GM12891 (cell line): ENCODE results near the gene TAB2.

Experiments
- DNase-seq: peaks from one replicate; pipeline ENCODE4 v3.0.0; 2011; ENCODE audit warnings: low spot score; ENCODE audit not compliant: insufficient read length
- FAIRE-seq: peaks from 2 replicates; lab custom pipeline; 2011; peaks lifted over from hg19 to GRCh38; lab: Jason Lieb, UNC
- PAX5 ChIP-seq: IDR thresholded peaks from 2 replicates; pipeline ENCODE4 v1.6.1; 2011; ENCODE audit warnings: low read length, moderate library complexity, mild to moderate bottlenecking; ENCODE audit not compliant: insufficient read depth, severe bottlenecking
- POLR2A ChIP-seq: IDR thresholded peaks from 2 replicates; pipeline ENCODE4 v1.6.1; 2011; ENCODE audit warnings: low read depth, low read length, control low read depth
- POLR2AphosphoS5 ChIP-seq: IDR thresholded peaks from 2 replicates; pipeline ENCODE4 v1.6.1; 2011; ENCODE audit warnings: low read depth, low read length, control low read depth
- POU2F2 ChIP-seq: IDR thresholded peaks from 2 replicates; pipeline ENCODE4 v1.6.1; 2011; ENCODE audit warnings: low read depth, mild to moderate bottlenecking, control low read depth, low read length, moderate library complexity
- SPI1 ChIP-seq: IDR thresholded peaks from 2 replicates; pipeline ENCODE4 v1.6.1; 2011; ENCODE audit warnings: low read depth, low read length, control low read depth
- TAF1 ChIP-seq: IDR thresholded peaks from 2 replicates; pipeline ENCODE4 v1.6.1; 2011; ENCODE audit warnings: low read depth, low read length, control low read depth

Gene TAB2

GRCh38 chr6:149360536-149360935, 43.0 kb downstream of the TAB2 start:
- TF ChIP-seq PAX5 (no peak), SPI1 (no peak), TAF1 (no peak), POLR2AphosphoS5 (no peak), POLR2A (no peak), POU2F2 (no peak)
- DNase-seq (no peak), FAIRE-seq (no peak)

DNA sequence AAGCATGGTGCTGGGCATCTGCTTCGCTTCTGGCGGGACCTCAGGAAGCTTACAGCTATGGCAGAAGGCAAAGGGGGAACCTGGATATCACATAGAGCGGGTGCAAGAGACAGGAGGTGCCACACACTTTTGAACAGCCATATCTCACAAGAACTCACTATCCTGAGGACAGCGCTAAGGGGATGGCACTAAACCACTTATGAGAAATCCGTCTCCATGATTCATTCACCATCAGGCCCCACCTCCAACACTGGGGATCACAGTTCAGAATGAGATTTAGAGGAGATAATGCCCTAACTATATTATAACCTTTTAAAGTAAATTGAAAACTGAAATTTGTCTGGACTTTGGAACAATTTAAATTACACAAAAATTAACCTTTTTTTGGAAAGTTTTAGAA, 44.8 kb downstream of the TAB2 start:
- peak; percentile 33 for FAIRE-seq
- TF ChIP-seq PAX5 (no peak), POU2F2 (no peak), POLR2A (no peak), POLR2AphosphoS5 (no peak), SPI1 (no peak), TAF1 (no peak)
- no peak for DNase-seq

DNA sequence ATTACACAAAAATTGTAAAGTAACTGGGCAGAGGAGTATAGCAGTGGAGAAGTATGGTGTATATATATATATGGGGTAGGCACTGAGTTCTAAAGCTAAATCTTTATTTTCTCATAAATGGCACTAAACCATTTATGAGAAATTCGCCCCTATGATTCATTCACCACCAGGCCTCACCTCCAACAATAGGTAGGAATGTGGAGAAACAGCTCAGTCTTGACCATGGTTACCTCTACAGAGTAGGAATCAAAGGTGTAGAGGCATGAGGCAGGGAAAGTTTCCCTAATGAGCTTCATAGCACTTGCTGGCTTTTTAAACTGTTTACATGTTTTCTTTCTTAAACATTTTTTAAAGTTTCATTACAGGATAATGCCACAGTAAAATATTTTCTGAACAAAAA, 45.6 kb downstream of the TAB2 start:
- FAIRE-seq = no peak
- no peak for TF ChIP-seq POU2F2
- TF ChIP-seq TAF1 = no peak
- no peak for TF ChIP-seq POLR2A
- no peak for TF ChIP-seq SPI1
- TF ChIP-seq PAX5 = no peak
- no peak for TF ChIP-seq POLR2AphosphoS5
- DNase-seq = no peak

GRCh38 chr6:149364557-149364956, 47.0 kb downstream of the TAB2 start:
- FAIRE-seq (peak; percentile 71), DNase-seq (no peak)
- TF ChIP-seq PAX5 = no peak
- TF ChIP-seq SPI1 = no peak
- TF ChIP-seq POU2F2 = no peak
- no peak for TF ChIP-seq POLR2AphosphoS5
- TF ChIP-seq POLR2A = no peak
- TF ChIP-seq TAF1 = no peak

DNA sequence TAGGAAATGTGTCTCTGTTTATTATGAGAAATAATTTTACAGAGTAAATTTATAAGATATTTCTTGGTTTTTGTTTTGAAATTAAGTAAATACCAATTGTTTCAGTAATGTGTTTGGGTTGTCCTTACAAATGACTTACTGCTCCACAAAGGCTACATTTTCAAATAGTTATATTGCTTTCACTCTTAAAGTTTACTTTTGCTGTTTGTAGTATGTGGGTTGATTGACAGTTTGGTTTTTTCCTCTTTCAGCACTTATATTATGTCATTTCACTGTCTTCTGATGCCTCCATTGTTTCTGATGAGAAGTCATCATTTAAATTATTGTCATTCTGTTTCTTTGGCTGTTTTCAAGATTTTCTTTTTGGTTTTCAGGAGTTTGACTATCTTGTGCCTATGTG, 47.7 kb downstream of the TAB2 start:
- no peak for DNase-seq
- no peak for FAIRE-seq
- TF ChIP-seq PAX5 (no peak), POLR2A (no peak), POU2F2 (no peak), TAF1 (no peak), POLR2AphosphoS5 (no peak), SPI1 (no peak)

DNA sequence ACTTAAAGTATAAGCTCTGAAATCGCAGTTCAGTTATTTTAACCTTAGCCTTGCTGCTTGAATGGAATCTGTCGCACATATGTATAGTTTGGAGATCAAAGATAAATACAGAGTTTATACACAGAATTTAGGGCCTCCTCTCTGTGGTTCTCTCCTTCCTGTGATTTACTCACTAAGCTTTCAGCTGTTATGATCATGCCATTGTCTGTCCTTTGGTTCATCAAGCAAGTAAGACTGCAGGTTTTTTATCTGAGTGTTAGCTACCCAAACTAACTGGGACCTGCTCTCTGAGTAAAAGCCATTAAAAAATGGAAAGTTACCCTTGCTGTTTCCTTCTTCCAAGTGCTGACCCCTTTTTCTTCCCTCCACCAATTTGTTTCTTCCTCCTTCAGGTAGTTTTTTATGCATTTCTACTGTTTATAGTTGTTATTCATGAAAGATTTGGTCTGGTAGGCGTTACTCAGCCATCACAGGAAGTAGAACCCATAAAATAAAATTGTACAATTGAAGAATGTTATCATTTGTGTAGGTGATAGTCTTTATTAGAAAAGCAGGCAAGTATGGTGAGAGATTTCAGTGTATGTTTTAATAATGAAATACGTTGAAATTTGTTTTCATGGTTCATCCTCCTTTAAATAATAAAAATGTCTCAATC, 48.9 kb downstream of the TAB2 start:
- peak; percentile 83 for FAIRE-seq
- no peak for DNase-seq
- no peak for TF ChIP-seq PAX5
- no peak for TF ChIP-seq TAF1
- TF ChIP-seq POLR2A = no peak
- no peak for TF ChIP-seq POLR2AphosphoS5
- no peak for TF ChIP-seq POU2F2

GRCh38 chr6:149368065-149368464, 50.6 kb downstream of the TAB2 start:
- FAIRE-seq (peak; percentile 69), DNase-seq (peak; percentile 1)
- TF ChIP-seq POU2F2 (no peak), PAX5 (no peak), POLR2AphosphoS5 (no peak), TAF1 (no peak)

- FAIRE-seq (no peak), DNase-seq (no peak)
- TF ChIP-seq POU2F2 (no peak), POLR2A (no peak), PAX5 (no peak), POLR2AphosphoS5 (no peak), TAF1 (no peak), SPI1 (no peak)
Measured at GRCh38 chr6:149371154-149371553, 53.6 kb downstream of the TAB2 start.

GRCh38 chr6:149372062-149372461, 54.5 kb downstream of the TAB2 start:
- TF ChIP-seq POLR2A (no peak), TAF1 (no peak), POU2F2 (no peak), SPI1 (no peak), PAX5 (no peak), POLR2AphosphoS5 (no peak)
- DNase-seq (no peak), FAIRE-seq (no peak)

- DNase-seq = no peak
- TF ChIP-seq SPI1 = peak; percentile 79
- TF ChIP-seq PAX5 = no peak
- FAIRE-seq = peak; percentile 55
Measured at GRCh38 chr6:149373511-149373910, 56.0 kb downstream of the TAB2 start.

DNA sequence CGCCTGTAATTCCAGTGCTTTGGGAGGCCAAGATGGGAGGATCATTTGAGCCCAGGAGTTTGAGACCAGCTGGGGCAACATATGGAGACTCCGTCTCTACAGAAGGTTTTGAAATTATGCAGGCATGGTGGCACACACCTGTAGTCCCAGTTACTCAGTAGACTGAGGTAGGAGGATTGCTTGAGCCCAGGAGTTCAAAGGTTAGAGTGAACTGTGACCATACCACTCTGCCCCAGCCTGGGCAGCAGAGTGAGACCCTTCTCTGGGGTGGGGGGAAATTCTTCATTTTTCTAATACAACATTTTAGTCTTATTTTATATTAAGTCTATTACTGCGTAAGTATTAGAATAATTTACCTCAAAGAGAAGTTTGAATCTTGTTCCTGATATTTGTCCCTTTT, 62.5 kb downstream of the TAB2 start:
- FAIRE-seq (no peak), DNase-seq (no peak)
- no peak for TF ChIP-seq POLR2A
- no peak for TF ChIP-seq POLR2AphosphoS5
- no peak for TF ChIP-seq POU2F2
